OCI-LY1 (cell line): ENCODE data around the gene IRF7.

ENCODE experiments used
- H2AFZ ChIP-seq: fragments of 200-600 bp; sonication (generic), shearing (Covaris generic); 2 replicates; pipeline ENCODE4 v1.6.0; 2014; ENCODE audit warnings: antibody characterized with exemption, mild to moderate bottlenecking, low read length
- H3F3A ChIP-seq: fragments of 200-600 bp; sonication (generic), shearing (Covaris generic); 2 replicates; pipeline ENCODE4 v1.6.0; 2014; ENCODE audit warnings: mild to moderate bottlenecking, antibody characterized with exemption, low read length, moderate library complexity; ENCODE audit not compliant: insufficient read depth
- H3K27ac ChIP-seq: fragments of 200-600 bp; sonication (generic); 2 replicates; pipeline ENCODE4 v1.5.1; 2014; ENCODE audit warnings: low read length, mixed run types, mild to moderate bottlenecking, low read depth; ENCODE audit not compliant: poor library complexity, severe bottlenecking
- H3K27me3 ChIP-seq: fragments of 200-600 bp; sonication (generic); 2 replicates; pipeline ENCODE4 v1.6.0; 2014; ENCODE audit warnings: antibody characterized with exemption, mild to moderate bottlenecking, low read length, moderate library complexity; ENCODE audit not compliant: insufficient read depth
- H3K36me3 ChIP-seq: fragments of 200-600 bp; sonication (generic); 2 replicates; pipeline ENCODE4 v1.6.1; 2014; ENCODE audit warnings: mild to moderate bottlenecking, antibody characterized with exemption, low read length, moderate library complexity, mixed read lengths; ENCODE audit not compliant: insufficient read depth
- H3K4me1 ChIP-seq: fragments of 200-600 bp; sonication (generic); 2 replicates; pipeline ENCODE4 v1.5.1; 2014; ENCODE audit warnings: mild to moderate bottlenecking, low read length, moderate library complexity; ENCODE audit not compliant: insufficient read depth, severe bottlenecking
- H3K4me2 ChIP-seq: fragments of 200-600 bp; sonication (generic), shearing (Covaris generic); 2 replicates; pipeline ENCODE4 v1.6.1; 2014; ENCODE audit warnings: low read length
- H3K4me3 ChIP-seq: fragments of 200-600 bp; sonication (generic); 2 replicates; pipeline ENCODE4 v1.5.1; 2014; ENCODE audit warnings: low read length, low read depth, mild to moderate bottlenecking, mixed read lengths; ENCODE audit not compliant: poor library complexity, severe bottlenecking
- H3K79me2 ChIP-seq: fragments of 200-600 bp; shearing (Covaris generic); 2 replicates; pipeline ENCODE4 v1.6.1; 2016; ENCODE audit warnings: mixed run types, low read length, mixed read lengths; ENCODE audit not compliant: insufficient read depth
- H3K9ac ChIP-seq: fragments of 200-600 bp; sonication (generic), shearing (Covaris generic); 2 replicates; pipeline ENCODE4 v1.6.1; 2014; ENCODE audit warnings: mild to moderate bottlenecking, low read length, mixed read lengths
- H3K9me2 ChIP-seq: fragments of 200-600 bp; sonication (generic), shearing (Covaris generic); 2 replicates; pipeline ENCODE4 v1.6.1; 2014; ENCODE audit warnings: low read depth, mild to moderate bottlenecking, low read length, mixed read lengths
- H3K9me3 ChIP-seq: fragments of 200-600 bp; shearing (Covaris generic); 2 replicates; pipeline ENCODE4 v1.6.1; 2014; ENCODE audit warnings: low read length, mixed read lengths
- H4K20me1 ChIP-seq: fragments of 200-600 bp; sonication (generic), shearing (Covaris generic); 2 replicates; pipeline ENCODE4 v1.6.0; 2016; ENCODE audit warnings: mild to moderate bottlenecking, low read length; ENCODE audit not compliant: insufficient read depth
- EZH2 ChIP-seq: fragments of 200-600 bp; sonication (generic), shearing (Covaris generic); IDR thresholded peaks from 2 replicates; pipeline ENCODE4 v1.8.0; 2017; ENCODE audit warnings: borderline replicate concordance, mixed run types, mild to moderate bottlenecking, antibody characterized with exemption, low read length, moderate library complexity, mixed read lengths
- TF ChIP-seq, protein P1 (sequence below): fragments of 200-600 bp; sonication (generic), shearing (Covaris generic); IDR thresholded peaks from 2 replicates; pipeline ENCODE4 v1.5.1; 2017; ENCODE audit warnings: mild to moderate bottlenecking, antibody characterized with exemption, low read length, moderate library complexity, mixed read lengths

IRF7 gene

DNA sequence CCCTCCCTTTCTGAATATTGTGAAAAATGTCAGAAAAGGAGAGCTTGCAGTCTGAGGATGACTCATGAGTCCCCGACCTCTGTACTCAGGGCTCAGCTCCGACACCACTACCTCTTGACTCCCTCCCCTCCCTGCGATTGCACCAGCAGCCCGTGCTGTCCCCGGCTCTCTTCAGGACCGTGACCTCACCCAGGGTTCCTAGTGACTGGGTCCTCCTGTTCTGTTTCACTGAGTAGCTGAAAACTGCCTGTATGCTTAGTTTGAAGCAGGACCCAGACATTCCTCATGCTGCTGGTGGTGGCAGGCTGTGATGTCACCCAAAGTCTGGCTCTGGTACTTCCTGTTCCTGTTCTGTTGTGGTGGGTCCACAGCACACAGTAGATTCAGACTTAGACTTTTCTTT, 27.8 kb downstream of the IRF7 start:
- Histone ChIP-seq H3K27ac (no peak overlapping the region), H3K4me2 (no peak overlapping the region), H3K79me2 (no peaks in the 10 kb centered on the region), H2AFZ (no peak overlapping the region), H3K9me3 (no peaks in the 10 kb centered on the region), H3K4me1 (no peaks in the 10 kb centered on the region), H4K20me1 (no peaks in the 10 kb centered on the region), H3K27me3 (no peaks in the 10 kb centered on the region), H3F3A (no peaks in the 10 kb centered on the region), H3K4me3 (no peak overlapping the region), H3K9ac (no peak overlapping the region), H3K9me2 (no peaks in the 10 kb centered on the region), H3K36me3 (peaks cover 80% of the 10 kb centered on the region)
- no peak for TF ChIP-seq EZH2
- TF ChIP-seq, protein P1, sequence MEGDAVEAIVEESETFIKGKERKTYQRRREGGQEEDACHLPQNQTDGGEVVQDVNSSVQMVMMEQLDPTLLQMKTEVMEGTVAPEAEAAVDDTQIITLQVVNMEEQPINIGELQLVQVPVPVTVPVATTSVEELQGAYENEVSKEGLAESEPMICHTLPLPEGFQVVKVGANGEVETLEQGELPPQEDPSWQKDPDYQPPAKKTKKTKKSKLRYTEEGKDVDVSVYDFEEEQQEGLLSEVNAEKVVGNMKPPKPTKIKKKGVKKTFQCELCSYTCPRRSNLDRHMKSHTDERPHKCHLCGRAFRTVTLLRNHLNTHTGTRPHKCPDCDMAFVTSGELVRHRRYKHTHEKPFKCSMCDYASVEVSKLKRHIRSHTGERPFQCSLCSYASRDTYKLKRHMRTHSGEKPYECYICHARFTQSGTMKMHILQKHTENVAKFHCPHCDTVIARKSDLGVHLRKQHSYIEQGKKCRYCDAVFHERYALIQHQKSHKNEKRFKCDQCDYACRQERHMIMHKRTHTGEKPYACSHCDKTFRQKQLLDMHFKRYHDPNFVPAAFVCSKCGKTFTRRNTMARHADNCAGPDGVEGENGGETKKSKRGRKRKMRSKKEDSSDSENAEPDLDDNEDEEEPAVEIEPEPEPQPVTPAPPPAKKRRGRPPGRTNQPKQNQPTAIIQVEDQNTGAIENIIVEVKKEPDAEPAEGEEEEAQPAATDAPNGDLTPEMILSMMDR, result no peak

DNA sequence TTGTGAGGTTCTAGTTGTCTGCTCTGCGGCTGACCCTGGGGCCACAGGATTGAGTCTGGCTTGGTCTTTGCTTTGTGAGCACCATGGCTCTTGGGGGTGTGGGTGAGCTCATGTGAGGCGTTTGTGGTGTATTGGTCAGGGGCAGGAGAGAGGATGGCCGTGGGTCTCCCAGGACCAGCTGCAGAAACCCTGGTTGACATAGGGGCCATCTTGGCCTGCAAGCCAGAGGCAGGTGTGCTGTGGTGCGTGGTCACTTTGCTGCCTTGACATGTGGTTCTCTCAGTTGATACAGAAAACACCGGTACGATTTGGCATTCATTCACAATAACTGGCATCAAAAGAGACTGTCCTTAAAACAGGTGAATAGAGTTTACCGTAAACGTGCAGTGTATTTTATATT, 28.2 kb downstream of the IRF7 start:
- Histone ChIP-seq H3K36me3 (peaks cover 79% of the 10 kb centered on the region), H3K27ac (no peak overlapping the region), H2AFZ (no peak overlapping the region), H3K4me1 (no peaks in the 10 kb centered on the region), H3K79me2 (no peaks in the 10 kb centered on the region), H3K9ac (no peak overlapping the region), H3K9me2 (no peaks in the 10 kb centered on the region), H3K4me3 (no peak overlapping the region), H3K27me3 (no peaks in the 10 kb centered on the region), H3K9me3 (no peaks in the 10 kb centered on the region), H3F3A (no peaks in the 10 kb centered on the region), H3K4me2 (no peak overlapping the region), H4K20me1 (no peaks in the 10 kb centered on the region)
- TF ChIP-seq, protein P1, result no peak
- no peak for TF ChIP-seq EZH2

DNA sequence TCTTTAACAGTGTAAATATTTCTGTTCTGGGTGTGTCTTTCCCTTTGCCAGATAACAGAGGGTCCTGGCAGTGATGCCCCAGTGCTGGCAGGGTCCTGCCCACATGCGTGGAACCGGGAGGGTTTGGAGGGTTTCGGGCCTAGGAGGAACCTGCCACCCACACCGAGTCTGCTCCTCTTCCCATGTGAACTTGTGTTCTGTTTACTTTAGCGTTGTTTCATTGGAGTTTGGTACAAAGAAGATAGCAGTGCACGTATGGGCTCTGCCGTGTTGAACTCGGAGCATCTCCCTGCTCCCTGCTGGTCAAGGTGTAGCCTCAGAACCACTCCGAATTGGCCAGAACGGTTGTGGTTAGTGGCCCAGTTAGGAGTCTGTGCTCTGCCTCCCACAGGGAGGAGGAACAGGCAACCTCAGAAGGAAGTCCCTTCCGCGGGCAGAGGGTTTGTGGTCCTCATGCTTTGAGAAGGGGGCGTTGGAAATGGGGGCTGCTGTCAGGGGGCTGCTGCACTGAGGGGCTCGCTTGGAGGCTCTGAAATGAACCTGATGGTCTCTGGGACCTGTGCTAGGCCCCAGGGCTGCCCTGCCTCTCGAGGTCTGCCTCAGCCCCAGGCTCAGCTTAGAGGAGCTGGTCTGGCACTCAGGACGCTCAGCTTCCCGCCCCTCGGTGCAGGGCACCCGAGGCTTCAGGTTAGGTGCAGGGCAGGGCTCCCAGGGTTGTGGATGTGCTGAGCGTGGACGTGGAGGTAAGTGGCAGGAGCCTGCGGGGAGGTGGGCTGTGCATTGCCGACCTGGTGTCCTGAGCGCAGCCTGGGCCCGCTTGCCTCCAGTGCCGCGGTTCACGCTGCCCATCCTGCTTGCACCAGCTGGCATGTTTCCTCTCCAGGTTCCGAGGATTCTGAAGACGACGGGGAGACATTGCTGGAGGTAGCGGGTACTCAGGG, 29.1 kb downstream of the IRF7 start:
- Histone ChIP-seq H3K9me3 (no peaks in the 10 kb centered on the region), H3K27me3 (no peaks in the 10 kb centered on the region), H2AFZ (no peak overlapping the region), H3K4me2 (no peak overlapping the region), H3K79me2 (peaks cover 1% of the 10 kb centered on the region), H3F3A (no peaks in the 10 kb centered on the region), H3K36me3 (peaks cover 80% of the 10 kb centered on the region), H3K4me1 (no peaks in the 10 kb centered on the region), H3K9ac (no peak overlapping the region), H3K9me2 (no peaks in the 10 kb centered on the region), H3K4me3 (no peak overlapping the region), H3K27ac (no peak overlapping the region), H4K20me1 (no peaks in the 10 kb centered on the region)
- TF ChIP-seq, protein P1, result no peak
